ENCODE data around the gene FAM210A.

FAM210A gene

DNA sequence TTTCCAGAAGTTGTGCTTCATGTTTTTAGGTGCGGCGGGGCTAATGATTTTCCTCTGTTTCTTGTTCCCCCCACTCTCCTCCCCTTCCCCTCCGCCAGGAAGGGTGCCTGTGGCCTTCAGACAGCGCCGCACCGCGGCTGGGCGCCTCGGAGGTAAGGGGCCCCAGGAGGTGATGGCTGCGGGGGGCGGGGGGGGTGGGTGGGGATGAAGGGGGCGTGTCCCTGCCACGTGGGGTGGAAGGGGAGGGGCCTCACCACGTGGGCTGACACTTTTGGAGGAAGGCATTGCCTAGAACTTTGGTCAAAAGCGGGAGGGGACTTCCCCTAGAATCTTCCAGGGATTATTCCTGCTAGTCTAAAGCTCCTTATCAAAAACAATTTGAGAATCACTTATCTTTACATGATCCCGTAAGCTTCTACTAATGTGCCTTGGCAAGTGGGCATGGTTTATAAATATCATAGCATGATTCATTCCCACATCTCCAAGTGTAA, 83.1 kb downstream of the FAM210A start:
- no peaks in the 10 kb centered on the region for H3K9me2 ChIP-seq (replicated peaks; ENCODE audit: insufficient read depth, low read length)
- H3K27ac ChIP-seq (ENCODE audit: low read length) = no peak overlapping the region
- H4K20me1 ChIP-seq (ENCODE audit: insufficient read depth, low read length) = no peaks in the 10 kb centered on the region
- H3K4me2 ChIP-seq (ENCODE audit: low read depth, low read length) = no peak overlapping the region
- no peak for TF ChIP-seq EZH2 (optimal IDR thresholded peaks at IDR 0.05; ENCODE audit: low read depth, low read length)
- no peak for TF ChIP-seq EZH2phosphoT487 (IDR thresholded peaks at IDR 0.05; ENCODE audit: low read length)
- TF ChIP-seq, protein P1, sequence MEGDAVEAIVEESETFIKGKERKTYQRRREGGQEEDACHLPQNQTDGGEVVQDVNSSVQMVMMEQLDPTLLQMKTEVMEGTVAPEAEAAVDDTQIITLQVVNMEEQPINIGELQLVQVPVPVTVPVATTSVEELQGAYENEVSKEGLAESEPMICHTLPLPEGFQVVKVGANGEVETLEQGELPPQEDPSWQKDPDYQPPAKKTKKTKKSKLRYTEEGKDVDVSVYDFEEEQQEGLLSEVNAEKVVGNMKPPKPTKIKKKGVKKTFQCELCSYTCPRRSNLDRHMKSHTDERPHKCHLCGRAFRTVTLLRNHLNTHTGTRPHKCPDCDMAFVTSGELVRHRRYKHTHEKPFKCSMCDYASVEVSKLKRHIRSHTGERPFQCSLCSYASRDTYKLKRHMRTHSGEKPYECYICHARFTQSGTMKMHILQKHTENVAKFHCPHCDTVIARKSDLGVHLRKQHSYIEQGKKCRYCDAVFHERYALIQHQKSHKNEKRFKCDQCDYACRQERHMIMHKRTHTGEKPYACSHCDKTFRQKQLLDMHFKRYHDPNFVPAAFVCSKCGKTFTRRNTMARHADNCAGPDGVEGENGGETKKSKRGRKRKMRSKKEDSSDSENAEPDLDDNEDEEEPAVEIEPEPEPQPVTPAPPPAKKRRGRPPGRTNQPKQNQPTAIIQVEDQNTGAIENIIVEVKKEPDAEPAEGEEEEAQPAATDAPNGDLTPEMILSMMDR (IDR thresholded peaks at IDR 0.05; ENCODE audit: low read length) = no peak
- no peaks in the 10 kb centered on the region for H3K36me3 ChIP-seq (replicated peaks; ENCODE audit: insufficient read depth, low read length)
- H3F3A ChIP-seq (ENCODE audit: insufficient read depth, low read length) = no peaks in the 10 kb centered on the region
- DNase-seq = no peak
- no peaks in the 10 kb centered on the region for H3K4me1 ChIP-seq (ENCODE audit: low read length)
- H3K9ac ChIP-seq (ENCODE audit: low read length) = no peak overlapping the region
- H3K27me3 ChIP-seq (replicated peaks; ENCODE audit: insufficient read depth, low read length) = no peaks in the 10 kb centered on the region
- H3K9me3 ChIP-seq (replicated peaks; ENCODE audit: insufficient read depth, low read length) = no peaks in the 10 kb centered on the region
- no peak overlapping the region for H2AFZ ChIP-seq (ENCODE audit: low read length)
- H3K4me3 ChIP-seq (ENCODE audit: low read length) = no peak overlapping the region
- no peaks in the 10 kb centered on the region for H3K79me2 ChIP-seq (ENCODE audit: low read length)

- no peak for TF ChIP-seq EZH2phosphoT487 (IDR thresholded peaks at IDR 0.05; ENCODE audit: low read length)
- TF ChIP-seq, protein P1 (IDR thresholded peaks at IDR 0.05; ENCODE audit: low read length) = no peak
- no peak for TF ChIP-seq EZH2 (optimal IDR thresholded peaks at IDR 0.05; ENCODE audit: low read depth, low read length)
- H3K4me2 ChIP-seq (ENCODE audit: low read depth, low read length) = no peak overlapping the region
- H4K20me1 ChIP-seq (ENCODE audit: insufficient read depth, low read length) = no peaks in the 10 kb centered on the region
- no peak for DNase-seq
- H3K4me3 ChIP-seq (ENCODE audit: low read length) = no peak overlapping the region
- H2AFZ ChIP-seq (ENCODE audit: low read length) = no peak overlapping the region
- no peaks in the 10 kb centered on the region for H3K27me3 ChIP-seq (replicated peaks; ENCODE audit: insufficient read depth, low read length)
- H3K9ac ChIP-seq (ENCODE audit: low read length) = no peak overlapping the region
- no peaks in the 10 kb centered on the region for H3K9me3 ChIP-seq (replicated peaks; ENCODE audit: insufficient read depth, low read length)
- no peaks in the 10 kb centered on the region for H3K36me3 ChIP-seq (replicated peaks; ENCODE audit: insufficient read depth, low read length)
- no peak overlapping the region for H3K27ac ChIP-seq (ENCODE audit: low read length)
- no peaks in the 10 kb centered on the region for H3K4me1 ChIP-seq (ENCODE audit: low read length)
- no peaks in the 10 kb centered on the region for H3K9me2 ChIP-seq (replicated peaks; ENCODE audit: insufficient read depth, low read length)
- H3K79me2 ChIP-seq (ENCODE audit: low read length) = no peaks in the 10 kb centered on the region
- no peaks in the 10 kb centered on the region for H3F3A ChIP-seq (ENCODE audit: insufficient read depth, low read length)
These were observed 83.9 kb downstream of the FAM210A start for GRCh38 chr18:13642440-13642827.

DNA sequence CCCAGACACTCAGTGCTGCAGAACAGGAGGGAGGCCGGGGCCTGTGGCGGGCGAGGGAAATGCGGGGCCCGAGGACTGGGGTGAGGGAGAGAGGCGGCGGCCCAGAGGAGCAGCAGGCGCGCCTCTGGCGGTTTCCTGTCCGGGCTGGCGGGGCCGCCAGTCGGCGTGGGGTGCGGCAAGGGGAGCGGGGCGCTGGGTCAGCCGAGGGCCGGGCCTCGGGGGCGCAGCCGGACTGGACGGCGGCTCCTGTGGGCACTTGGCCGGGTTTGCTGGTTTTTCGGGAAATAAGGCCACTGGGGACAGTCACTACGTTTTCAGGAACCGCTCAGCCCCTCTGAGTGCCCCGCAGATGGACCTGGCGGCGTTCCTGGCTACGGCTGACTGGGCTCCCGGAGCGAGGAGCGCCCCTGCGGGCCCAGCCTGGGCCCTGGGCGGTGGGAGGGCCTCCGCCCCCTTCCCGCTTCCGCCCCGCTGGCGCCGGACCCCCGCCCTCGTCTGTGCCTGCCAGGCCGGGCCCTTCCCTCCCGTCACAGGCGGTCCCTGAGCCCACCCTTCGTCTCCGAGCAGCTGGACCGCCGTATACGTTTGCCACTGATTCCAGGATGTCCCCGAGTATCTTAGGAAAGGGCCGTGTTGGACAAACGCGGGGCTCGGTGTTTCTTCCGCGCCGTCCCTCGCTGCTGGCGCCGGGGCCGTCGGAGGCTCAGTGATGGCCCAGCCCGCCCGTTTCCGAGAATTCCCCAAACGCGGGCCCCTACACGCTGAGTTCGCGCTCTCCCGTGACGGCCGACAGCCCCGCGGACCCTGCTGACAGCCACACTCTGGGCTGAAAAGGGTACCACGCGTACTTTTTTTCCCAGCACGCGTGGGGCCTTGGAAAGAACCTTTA, 84.6 kb downstream of the FAM210A start:
- H4K20me1 ChIP-seq (ENCODE audit: insufficient read depth, low read length) = no peaks in the 10 kb centered on the region
- H3K36me3 ChIP-seq (replicated peaks; ENCODE audit: insufficient read depth, low read length) = no peaks in the 10 kb centered on the region
- H3K9ac ChIP-seq (ENCODE audit: low read length) = no peak overlapping the region
- H3K79me2 ChIP-seq (ENCODE audit: low read length) = no peaks in the 10 kb centered on the region
- H3K4me2 ChIP-seq (ENCODE audit: low read depth, low read length) = no peak overlapping the region
- no peak for DNase-seq
- H3K9me3 ChIP-seq (replicated peaks; ENCODE audit: insufficient read depth, low read length) = no peaks in the 10 kb centered on the region
- H3K27ac ChIP-seq (ENCODE audit: low read length) = no peak overlapping the region
- no peaks in the 10 kb centered on the region for H3K9me2 ChIP-seq (replicated peaks; ENCODE audit: insufficient read depth, low read length)
- H2AFZ ChIP-seq (ENCODE audit: low read length) = no peak overlapping the region
- H3F3A ChIP-seq (ENCODE audit: insufficient read depth, low read length) = no peaks in the 10 kb centered on the region
- TF ChIP-seq EZH2phosphoT487 (IDR thresholded peaks at IDR 0.05; ENCODE audit: low read length) (no peak), EZH2 (optimal IDR thresholded peaks at IDR 0.05; ENCODE audit: low read depth, low read length) (no peak)
- TF ChIP-seq, protein P1 (IDR thresholded peaks at IDR 0.05; ENCODE audit: low read length) = no peak
- no peaks in the 10 kb centered on the region for H3K4me1 ChIP-seq (ENCODE audit: low read length)
- H3K27me3 ChIP-seq (replicated peaks; ENCODE audit: insufficient read depth, low read length) = no peaks in the 10 kb centered on the region
- H3K4me3 ChIP-seq (ENCODE audit: low read length) = no peak overlapping the region
